Neutrophil (primary cell): ENCODE results near the gene TNNC1.

Experiments used
- H3K27ac ChIP-seq: fragments of 200-600 bp; sonication (generic); 2 replicates; pipeline ENCODE4 v1.5.1; 2016; ENCODE audit warnings: mild to moderate bottlenecking, moderate library complexity
- H3K27me3 ChIP-seq: fragments of 200-600 bp; sonication (generic); 2 replicates; pipeline ENCODE4 v1.6.0; 2016; ENCODE audit warnings: mild to moderate bottlenecking
- H3K36me3 ChIP-seq: fragments of 200-600 bp; sonication (generic); 2 replicates; pipeline ENCODE4 v1.5.1; 2017
- H3K4me1 ChIP-seq, 2 experiments: fragments of 200-600 bp in 1 of 2; sonication (generic) in 1 of 2; 1 replicate in 1 of 2; 2 replicates in 1 of 2; pipeline versions ENCODE4 v1.5.1 to v1.6.1; 2013 to 2016; ENCODE audit warnings: low read depth in 1 of 2, low read length in 1 of 2, mild to moderate bottlenecking in 1 of 2, moderate library complexity in 1 of 2; ENCODE audit not compliant: control insufficient read depth in 1 of 2, insufficient read depth in 1 of 2
- H3K4me3 ChIP-seq, 2 experiments: fragments of 200-600 bp in 1 of 2; sonication (generic) in 1 of 2; 1 replicate in 1 of 2; 2 replicates in 1 of 2; pipeline ENCODE4 v1.5.1; 2013 to 2016; ENCODE audit warnings: low read depth in 1 of 2, low read length in 1 of 2, mild to moderate bottlenecking in 1 of 2, moderate library complexity in 1 of 2
- H3K9me3 ChIP-seq: fragments of 200-600 bp; sonication (generic); 2 replicates; pipeline ENCODE4 v1.5.1; 2016
- TF ChIP-seq, protein P1 (sequence below): fragments of 200-600 bp; sonication (generic); IDR thresholded peaks from 2 replicates; pipeline ENCODE4 v1.5.1; 2016; ENCODE audit warnings: antibody characterized with exemption

TNNC1 gene

DNA sequence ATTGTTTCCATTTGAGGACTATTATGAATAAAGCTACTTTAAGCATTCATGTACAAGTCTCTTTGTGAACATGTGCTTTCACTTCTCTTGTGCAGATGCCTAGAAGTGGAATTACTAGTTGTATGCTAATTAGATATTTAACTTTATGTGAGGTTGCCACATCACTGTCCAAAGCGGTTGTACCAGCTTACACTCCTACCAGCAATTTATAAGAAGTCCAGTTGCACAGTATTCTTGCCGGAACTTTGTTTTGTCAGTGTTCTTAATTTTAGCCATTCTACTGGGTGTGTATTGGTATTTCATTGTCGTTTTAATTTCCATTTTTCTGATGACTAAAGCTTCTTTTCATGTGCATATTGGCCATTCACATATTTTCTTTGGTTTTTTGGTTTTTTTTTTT, 38.0 kb downstream of the TNNC1 start:
- Histone ChIP-seq H3K9me3 (no peaks in the 10 kb centered on the region), H3K27ac (no peak overlapping the region), H3K4me3 (no peak overlapping the region), H3K4me1 (peaks cover 13 to 17% of the 10 kb centered on the region in 2 experiments), H3K27me3 (no peaks in the 10 kb centered on the region), H3K36me3 (peaks cover 7% of the 10 kb centered on the region)
- TF ChIP-seq, protein P1, sequence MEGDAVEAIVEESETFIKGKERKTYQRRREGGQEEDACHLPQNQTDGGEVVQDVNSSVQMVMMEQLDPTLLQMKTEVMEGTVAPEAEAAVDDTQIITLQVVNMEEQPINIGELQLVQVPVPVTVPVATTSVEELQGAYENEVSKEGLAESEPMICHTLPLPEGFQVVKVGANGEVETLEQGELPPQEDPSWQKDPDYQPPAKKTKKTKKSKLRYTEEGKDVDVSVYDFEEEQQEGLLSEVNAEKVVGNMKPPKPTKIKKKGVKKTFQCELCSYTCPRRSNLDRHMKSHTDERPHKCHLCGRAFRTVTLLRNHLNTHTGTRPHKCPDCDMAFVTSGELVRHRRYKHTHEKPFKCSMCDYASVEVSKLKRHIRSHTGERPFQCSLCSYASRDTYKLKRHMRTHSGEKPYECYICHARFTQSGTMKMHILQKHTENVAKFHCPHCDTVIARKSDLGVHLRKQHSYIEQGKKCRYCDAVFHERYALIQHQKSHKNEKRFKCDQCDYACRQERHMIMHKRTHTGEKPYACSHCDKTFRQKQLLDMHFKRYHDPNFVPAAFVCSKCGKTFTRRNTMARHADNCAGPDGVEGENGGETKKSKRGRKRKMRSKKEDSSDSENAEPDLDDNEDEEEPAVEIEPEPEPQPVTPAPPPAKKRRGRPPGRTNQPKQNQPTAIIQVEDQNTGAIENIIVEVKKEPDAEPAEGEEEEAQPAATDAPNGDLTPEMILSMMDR = no peak

- Histone ChIP-seq H3K4me1 (peaks cover 30 to 31% of the 10 kb centered on the region in 2 experiments), H3K27ac (peak overlapping the region; percentile 96), H3K27me3 (no peaks in the 10 kb centered on the region), H3K9me3 (no peaks in the 10 kb centered on the region), H3K36me3 (peaks cover 49% of the 10 kb centered on the region), H3K4me3 (peak overlapping the region in 1 of 2 experiments; percentile 94)
- TF ChIP-seq, protein P1 = no peak
Measured at GRCh38 chr3:52408466-52408865, 45.4 kb downstream of the TNNC1 start.

- Histone ChIP-seq H3K4me1 (peaks cover 30 to 31% of the 10 kb centered on the region in 2 experiments), H3K36me3 (peaks cover 56% of the 10 kb centered on the region), H3K9me3 (no peaks in the 10 kb centered on the region), H3K4me3 (no peak overlapping the region), H3K27me3 (no peaks in the 10 kb centered on the region), H3K27ac (peak overlapping the region; percentile 8)
- TF ChIP-seq, protein P1 = no peak
Measured at GRCh38 chr3:52407779-52408178, 46.1 kb downstream of the TNNC1 start.

DNA sequence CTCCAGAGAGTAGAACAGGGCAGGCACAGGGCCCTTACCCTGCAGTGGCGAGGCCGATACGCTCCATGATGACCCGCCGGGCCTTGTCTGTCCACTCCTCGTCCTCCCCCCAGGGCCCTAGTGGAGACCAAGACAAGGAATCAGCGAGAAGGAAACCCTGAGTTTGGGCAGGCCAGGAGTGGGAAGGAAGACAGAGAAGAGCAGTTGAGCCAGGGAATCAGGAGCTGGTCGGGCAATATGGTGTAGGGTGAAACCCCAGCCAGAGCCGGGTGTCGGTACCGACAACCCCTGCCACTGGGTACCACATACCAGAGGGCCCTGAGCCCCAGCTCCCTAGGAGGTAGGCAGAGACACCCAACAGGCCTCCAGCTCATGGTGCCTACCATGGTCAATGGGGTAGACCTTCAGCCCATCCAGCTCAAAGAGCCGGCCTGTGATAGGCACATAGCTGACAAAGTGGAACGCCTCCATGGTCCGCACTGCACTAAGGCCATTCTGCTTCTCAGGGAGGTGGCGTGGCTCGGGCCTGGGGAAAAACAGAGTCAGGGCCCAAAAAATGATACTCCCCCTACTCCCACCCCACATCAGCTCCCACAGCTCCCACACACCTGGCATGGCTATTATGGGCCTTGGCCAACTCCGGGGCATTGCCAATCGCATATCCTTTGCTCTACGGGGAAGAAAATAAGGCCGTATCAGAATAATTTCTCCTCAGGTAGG, 46.9 kb downstream of the TNNC1 start:
- no peaks in the 10 kb centered on the region for H3K27me3 ChIP-seq
- H3K27ac ChIP-seq = no peak overlapping the region
- TF ChIP-seq, protein P1 = no peak
- H3K4me3 ChIP-seq = no peak overlapping the region
- peaks cover 24 to 30% of the 10 kb centered on the region in 2 experiments for H3K4me1 ChIP-seq
- H3K36me3 ChIP-seq = peaks cover 65% of the 10 kb centered on the region
- H3K9me3 ChIP-seq = no peaks in the 10 kb centered on the region

GRCh38 chr3:52406231-52406661, 47.6 kb downstream of the TNNC1 start:
- Histone ChIP-seq H3K4me1 (peaks cover 17 to 22% of the 10 kb centered on the region in 2 experiments), H3K9me3 (no peaks in the 10 kb centered on the region), H3K4me3 (no peak overlapping the region), H3K27ac (no peak overlapping the region), H3K27me3 (no peaks in the 10 kb centered on the region), H3K36me3 (peaks cover 72% of the 10 kb centered on the region)
- TF ChIP-seq, protein P1 = no peak
